SU-DHL-6 (cell line): ENCODE results near the gene NOX3.

Experiments used
- CTCF ChIP-seq: fragments of 200-600 bp; sonication (generic); IDR thresholded peaks from one replicate; pipeline ENCODE4 v1.5.1; 2017; ENCODE audit warnings: antibody characterized with exemption, mild to moderate bottlenecking, low read length, moderate library complexity; ENCODE audit not compliant: insufficient read depth, poor library complexity, severe bottlenecking
- EZH2phosphoT487 ChIP-seq: fragments of 200-600 bp; sonication (generic), shearing (Covaris generic); conservative IDR thresholded peaks from 2 replicates; pipeline ENCODE4 v1.6.1; 2018; ENCODE audit warnings: mild to moderate bottlenecking, antibody characterized with exemption, low read length, moderate library complexity, mixed read lengths

GRCh38 chr6:155452576-155452975 lies 3.1 kb downstream of the NOX3 start:
- no peak for TF ChIP-seq CTCF
- TF ChIP-seq EZH2phosphoT487 = no peak
